Activated T-helper 9 cell treated with anti-CD3 and anti-CD28 coated beads, Interleukin-2, amount 50 U/mL, for 16 hours (primary cell): ENCODE measurements around the gene FIBCD1.

Source experiments
- DNase-seq: peaks from one replicate; pipeline ENCODE4 v3.0.0-alpha.2; 2020; ENCODE audit warnings: low read depth

FIBCD1 gene

DNA sequence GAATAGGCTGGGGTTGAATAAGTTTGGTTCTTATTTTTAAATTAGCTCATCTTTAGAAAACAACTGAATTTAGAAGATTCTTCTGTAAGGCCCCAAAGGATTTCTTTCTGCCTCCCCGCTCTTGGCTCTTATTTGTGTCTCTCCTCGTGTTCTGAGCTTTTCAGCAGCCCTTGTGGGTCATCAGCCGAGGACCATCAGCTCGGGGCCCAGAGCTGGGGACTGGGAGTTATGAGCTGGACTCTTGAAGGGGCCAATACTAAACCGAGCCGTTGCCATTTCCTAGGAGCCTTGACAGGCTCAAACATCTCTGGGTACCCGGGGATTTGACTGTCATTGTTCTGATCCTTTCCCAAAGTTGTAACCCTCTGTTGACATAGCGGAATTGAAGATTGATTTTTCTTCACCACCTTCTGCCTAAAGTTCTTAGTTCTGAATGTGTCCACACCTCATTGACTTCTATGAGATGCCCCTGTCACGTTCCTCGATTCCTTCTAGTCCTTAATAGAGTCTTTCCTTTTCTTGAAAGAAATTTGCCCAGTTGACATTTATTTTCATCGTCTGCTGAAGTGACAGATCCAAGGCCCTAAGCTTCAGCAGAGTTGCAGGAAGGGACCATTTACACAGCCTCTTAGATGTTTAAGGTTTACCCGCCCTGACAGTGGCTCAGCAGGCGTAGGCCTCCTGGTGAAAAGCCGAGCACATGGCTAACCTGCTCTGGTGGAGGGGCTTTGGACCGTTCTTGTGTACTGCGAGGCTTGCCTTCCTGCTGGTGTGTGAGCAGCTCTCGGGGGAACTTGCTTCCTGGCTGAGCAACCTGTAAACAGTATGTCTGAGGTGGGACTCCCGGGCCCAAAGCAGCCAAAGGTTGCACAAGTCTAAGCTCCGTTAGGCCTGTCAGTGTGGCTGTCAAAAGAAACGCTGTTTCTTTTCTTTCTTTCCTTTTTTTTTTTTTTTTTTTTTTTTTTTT is 80.0 kb downstream of the FIBCD1 start:
- no peak for DNase-seq

DNA sequence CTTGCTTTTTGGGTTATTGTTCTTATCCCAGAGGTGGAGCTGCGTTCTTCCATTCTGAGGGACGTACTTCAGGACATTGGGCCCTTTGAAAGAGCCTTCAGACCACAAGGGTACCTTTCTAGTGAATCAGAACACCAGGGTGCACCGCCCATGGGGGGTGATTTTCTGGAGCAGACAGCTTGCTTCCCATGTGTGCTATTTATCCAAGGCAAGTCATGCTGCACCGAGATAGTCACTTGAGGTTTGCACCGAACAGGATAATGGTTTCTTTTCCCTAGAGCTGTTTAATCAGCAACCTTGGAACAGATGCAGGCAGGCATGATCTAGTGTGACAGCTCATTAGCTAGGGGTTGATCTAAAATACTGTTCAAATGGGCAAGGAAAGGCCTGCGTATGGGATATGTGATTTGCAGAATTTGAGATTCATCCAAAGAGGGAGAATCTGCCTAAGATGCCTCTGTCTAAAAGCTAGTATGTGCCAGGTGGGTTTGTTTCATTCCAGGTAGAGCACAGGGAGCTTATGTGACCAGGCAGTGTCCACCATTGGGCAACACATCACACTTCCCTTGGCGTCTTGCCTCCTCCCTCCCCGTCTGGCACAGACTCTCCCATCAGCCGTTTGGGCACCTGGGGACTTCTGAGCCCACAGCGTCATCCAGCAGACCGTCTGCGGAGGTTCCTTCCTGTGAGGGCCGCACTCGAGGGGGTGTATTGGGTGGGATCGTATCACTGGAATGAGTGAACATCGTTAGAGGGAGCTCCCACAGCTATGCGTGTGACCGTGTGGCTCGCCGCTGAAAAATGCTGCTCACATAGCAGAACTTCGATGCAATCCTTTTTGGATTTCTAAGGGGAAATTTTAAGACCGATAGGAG is 80.9 kb downstream of the FIBCD1 start:
- no peak for DNase-seq

GRCh38 chr9:130856474-130856873 is 82.6 kb downstream of the FIBCD1 start:
- no peak for DNase-seq

GRCh38 chr9:130854835-130855234 is 84.2 kb downstream of the FIBCD1 start:
- no peak for DNase-seq

DNA sequence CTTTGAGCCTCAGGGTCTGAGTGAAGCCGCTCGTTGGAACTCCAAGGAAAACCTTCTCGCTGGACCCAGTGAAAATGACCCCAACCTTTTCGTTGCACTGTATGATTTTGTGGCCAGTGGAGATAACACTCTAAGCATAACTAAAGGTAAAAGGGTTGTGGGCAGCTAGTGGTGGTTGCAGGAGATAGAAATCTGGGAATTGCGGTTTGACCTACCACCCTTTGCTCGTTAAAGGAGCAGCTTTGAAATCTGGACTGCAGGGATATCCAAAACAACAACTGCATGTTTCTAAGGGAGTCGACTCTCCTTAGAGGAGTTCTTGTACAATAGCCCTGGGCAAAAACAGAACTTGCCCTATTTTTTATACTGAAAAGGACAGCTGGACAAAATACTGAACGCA is 85.0 kb downstream of the FIBCD1 start:
- DNase-seq: no peak

- DNase-seq: no peak
These were observed 86.2 kb downstream of the FIBCD1 start for GRCh38 chr9:130852801-130853200.
